Measurements from ENCODE around the gene PRCP. TPM values are rescaled to one million over a fixed set of nuclear protein-coding genes. Genes with fewer than 3 reads are reported as not detected.

PRCP gene
- total RNA-seq, 1 experiment from 2014 or later: 53.9 TPM

DNA sequence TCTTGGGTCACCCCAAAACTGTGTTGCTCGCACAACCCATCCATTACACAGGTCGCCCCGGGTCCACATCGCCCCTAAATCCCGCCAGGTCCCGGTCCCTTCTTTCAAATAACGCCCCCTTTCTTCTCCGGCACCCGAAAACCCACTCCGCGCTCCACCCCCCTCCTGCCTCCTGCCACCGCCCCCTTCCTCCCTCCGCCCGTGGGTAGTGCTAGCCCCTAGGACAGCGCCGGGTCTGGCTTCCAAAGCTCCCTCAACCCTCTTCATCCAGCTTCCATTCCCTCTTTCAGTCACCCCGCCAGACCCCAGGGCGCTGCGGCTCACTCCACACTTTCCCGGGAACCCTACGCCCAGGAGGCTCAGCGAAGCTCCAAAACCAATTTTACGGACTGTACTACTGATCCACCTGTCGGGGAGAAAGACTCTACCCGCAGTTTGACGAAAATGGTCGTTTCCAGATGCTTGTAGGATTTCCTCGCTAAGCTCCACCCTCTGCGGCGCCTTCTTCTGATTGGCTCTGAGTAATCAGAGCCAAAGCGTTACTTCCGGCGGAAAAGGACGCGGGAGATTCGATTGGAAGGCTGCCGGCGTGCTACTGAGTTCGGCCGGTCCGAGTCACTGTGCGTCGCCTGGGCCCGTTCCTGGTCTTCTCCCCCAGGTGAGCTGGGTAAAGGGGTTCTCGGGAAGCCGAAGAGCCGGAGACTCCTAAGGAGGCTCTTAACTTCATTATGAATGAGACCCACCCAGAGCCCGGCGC is 1.1 kb upstream of the PRCP start, which contains the start of gene DDIAS:
TSS of gene DDIAS (plus strand) at position 572 of the 757 bp plus-strand sequence. CDS start 13,003 bp downstream, outside the sequence.
- ChIA-PET POLR2A (interaction anchor here (0.5 to 3.8 kb wide), 10 partner anchors 12 to 385 kb away, joined by 3 to 46 read pairs (median 6); partner anchors contain the start of genes CCDC90B, FAM181B, PCF11 and RAB30), CTCF (interaction anchor here (0.7 to 3.7 kb wide), 13 partner anchors 23 to 935 kb away, joined by 3 to 85 read pairs (median 4); partner anchors contain the start of genes FAM181B and PCF11)
- Mint-ChIP-seq H3K27me3 (ENCODE audit: low read depth) (no peaks in the 10 kb centered on the region; the same call in 1 of the 2 replicates), H3K27ac (peak within 1 kb of the TSS; percentile 100), H3K36me3 (no peaks in the 10 kb centered on the region), H3K4me1 (peaks cover 26% of the 10 kb centered on the region), H3K4me3 (peak within 1 kb of the TSS; percentile 100), H3K9me3 (no peaks in the 10 kb centered on the region)
- ATAC-seq: peak; percentile 69
- DNase-seq (ENCODE audit: low spot score): peak; percentile 96
- TF ChIP-seq PRRX2 (CRISPR knock-in tag; IDR thresholded peaks at IDR 0.05) (no peak), SMAD4 (CRISPR knock-in tag; IDR thresholded peaks at IDR 0.05) (no peak), FOXJ3 (CRISPR knock-in tag; IDR thresholded peaks at IDR 0.05; ENCODE audit: borderline replicate concordance) (no peak), MYBL2 (CRISPR knock-in tag; IDR thresholded peaks at IDR 0.05) (0 out of 2 replicates have a peak, but pooled peaks have one; percentile 59), RELA (CRISPR knock-in tag; IDR thresholded peaks at IDR 0.05; ENCODE audit: borderline replicate concordance) (no peak), OVOL2 (CRISPR knock-in tag; IDR thresholded peaks at IDR 0.05; ENCODE audit: borderline replicate concordance) (no peak), ZNF416 (CRISPR knock-in tag; IDR thresholded peaks at IDR 0.05) (no peak), TCF7 (CRISPR knock-in tag; IDR thresholded peaks at IDR 0.05; ENCODE audit: low read depth) (no peak), MXD4 (CRISPR knock-in tag; IDR thresholded peaks at IDR 0.05; ENCODE audit: borderline replicate concordance) (no peak), ZNF671 (CRISPR knock-in tag; IDR thresholded peaks at IDR 0.05) (no peak), NFYB (CRISPR knock-in tag; conservative IDR thresholded peaks at IDR 0.05; ENCODE audit: low read depth) (peak; percentile 69), TP53 (CRISPR knock-in tag; IDR thresholded peaks at IDR 0.05) (no peak)
- TF ChIP-seq, protein P1, sequence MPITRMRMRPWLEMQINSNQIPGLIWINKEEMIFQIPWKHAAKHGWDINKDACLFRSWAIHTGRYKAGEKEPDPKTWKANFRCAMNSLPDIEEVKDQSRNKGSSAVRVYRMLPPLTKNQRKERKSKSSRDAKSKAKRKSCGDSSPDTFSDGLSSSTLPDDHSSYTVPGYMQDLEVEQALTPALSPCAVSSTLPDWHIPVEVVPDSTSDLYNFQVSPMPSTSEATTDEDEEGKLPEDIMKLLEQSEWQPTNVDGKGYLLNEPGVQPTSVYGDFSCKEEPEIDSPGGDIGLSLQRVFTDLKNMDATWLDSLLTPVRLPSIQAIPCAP (CRISPR knock-in tag; IDR thresholded peaks at IDR 0.05): no peak
- TF ChIP-seq, protein P2, sequence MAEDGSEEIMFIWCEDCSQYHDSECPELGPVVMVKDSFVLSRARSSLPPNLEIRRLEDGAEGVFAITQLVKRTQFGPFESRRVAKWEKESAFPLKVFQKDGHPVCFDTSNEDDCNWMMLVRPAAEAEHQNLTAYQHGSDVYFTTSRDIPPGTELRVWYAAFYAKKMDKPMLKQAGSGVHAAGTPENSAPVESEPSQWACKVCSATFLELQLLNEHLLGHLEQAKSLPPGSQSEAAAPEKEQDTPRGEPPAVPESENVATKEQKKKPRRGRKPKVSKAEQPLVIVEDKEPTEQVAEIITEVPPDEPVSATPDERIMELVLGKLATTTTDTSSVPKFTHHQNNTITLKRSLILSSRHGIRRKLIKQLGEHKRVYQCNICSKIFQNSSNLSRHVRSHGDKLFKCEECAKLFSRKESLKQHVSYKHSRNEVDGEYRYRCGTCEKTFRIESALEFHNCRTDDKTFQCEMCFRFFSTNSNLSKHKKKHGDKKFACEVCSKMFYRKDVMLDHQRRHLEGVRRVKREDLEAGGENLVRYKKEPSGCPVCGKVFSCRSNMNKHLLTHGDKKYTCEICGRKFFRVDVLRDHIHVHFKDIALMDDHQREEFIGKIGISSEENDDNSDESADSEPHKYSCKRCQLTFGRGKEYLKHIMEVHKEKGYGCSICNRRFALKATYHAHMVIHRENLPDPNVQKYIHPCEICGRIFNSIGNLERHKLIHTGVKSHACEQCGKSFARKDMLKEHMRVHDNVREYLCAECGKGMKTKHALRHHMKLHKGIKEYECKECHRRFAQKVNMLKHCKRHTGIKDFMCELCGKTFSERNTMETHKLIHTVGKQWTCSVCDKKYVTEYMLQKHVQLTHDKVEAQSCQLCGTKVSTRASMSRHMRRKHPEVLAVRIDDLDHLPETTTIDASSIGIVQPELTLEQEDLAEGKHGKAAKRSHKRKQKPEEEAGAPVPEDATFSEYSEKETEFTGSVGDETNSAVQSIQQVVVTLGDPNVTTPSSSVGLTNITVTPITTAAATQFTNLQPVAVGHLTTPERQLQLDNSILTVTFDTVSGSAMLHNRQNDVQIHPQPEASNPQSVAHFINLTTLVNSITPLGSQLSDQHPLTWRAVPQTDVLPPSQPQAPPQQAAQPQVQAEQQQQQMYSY (CRISPR knock-in tag; IDR thresholded peaks at IDR 0.05): peak; percentile 87
- TF ChIP-seq, protein P3, sequence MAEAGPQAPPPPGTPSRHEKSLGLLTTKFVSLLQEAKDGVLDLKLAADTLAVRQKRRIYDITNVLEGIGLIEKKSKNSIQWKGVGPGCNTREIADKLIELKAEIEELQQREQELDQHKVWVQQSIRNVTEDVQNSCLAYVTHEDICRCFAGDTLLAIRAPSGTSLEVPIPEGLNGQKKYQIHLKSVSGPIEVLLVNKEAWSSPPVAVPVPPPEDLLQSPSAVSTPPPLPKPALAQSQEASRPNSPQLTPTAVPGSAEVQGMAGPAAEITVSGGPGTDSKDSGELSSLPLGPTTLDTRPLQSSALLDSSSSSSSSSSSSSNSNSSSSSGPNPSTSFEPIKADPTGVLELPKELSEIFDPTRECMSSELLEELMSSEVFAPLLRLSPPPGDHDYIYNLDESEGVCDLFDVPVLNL (CRISPR knock-in tag; IDR thresholded peaks at IDR 0.05; ENCODE audit: borderline replicate concordance, low read depth): peak; percentile 97
- TF ChIP-seq, protein P4, sequence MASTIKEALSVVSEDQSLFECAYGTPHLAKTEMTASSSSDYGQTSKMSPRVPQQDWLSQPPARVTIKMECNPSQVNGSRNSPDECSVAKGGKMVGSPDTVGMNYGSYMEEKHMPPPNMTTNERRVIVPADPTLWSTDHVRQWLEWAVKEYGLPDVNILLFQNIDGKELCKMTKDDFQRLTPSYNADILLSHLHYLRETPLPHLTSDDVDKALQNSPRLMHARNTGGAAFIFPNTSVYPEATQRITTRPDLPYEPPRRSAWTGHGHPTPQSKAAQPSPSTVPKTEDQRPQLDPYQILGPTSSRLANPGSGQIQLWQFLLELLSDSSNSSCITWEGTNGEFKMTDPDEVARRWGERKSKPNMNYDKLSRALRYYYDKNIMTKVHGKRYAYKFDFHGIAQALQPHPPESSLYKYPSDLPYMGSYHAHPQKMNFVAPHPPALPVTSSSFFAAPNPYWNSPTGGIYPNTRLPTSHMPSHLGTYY (CRISPR knock-in tag; IDR thresholded peaks at IDR 0.05): no peak; the same call in 1 of the 2 replicates
- TF ChIP-seq, protein P5, sequence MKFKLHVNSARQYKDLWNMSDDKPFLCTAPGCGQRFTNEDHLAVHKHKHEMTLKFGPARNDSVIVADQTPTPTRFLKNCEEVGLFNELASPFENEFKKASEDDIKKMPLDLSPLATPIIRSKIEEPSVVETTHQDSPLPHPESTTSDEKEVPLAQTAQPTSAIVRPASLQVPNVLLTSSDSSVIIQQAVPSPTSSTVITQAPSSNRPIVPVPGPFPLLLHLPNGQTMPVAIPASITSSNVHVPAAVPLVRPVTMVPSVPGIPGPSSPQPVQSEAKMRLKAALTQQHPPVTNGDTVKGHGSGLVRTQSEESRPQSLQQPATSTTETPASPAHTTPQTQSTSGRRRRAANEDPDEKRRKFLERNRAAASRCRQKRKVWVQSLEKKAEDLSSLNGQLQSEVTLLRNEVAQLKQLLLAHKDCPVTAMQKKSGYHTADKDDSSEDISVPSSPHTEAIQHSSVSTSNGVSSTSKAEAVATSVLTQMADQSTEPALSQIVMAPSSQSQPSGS (CRISPR knock-in tag; IDR thresholded peaks at IDR 0.05; ENCODE audit: borderline replicate concordance, low read depth): no peak
- TF ChIP-seq, protein P6, sequence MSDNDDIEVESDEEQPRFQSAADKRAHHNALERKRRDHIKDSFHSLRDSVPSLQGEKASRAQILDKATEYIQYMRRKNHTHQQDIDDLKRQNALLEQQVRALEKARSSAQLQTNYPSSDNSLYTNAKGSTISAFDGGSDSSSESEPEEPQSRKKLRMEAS (CRISPR knock-in tag; IDR thresholded peaks at IDR 0.05): peak; percentile 52
- TF ChIP-seq, protein P7, sequence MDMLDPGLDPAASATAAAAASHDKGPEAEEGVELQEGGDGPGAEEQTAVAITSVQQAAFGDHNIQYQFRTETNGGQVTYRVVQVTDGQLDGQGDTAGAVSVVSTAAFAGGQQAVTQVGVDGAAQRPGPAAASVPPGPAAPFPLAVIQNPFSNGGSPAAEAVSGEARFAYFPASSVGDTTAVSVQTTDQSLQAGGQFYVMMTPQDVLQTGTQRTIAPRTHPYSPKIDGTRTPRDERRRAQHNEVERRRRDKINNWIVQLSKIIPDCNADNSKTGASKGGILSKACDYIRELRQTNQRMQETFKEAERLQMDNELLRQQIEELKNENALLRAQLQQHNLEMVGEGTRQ (CRISPR knock-in tag; IDR thresholded peaks at IDR 0.05): no peak
- TF ChIP-seq, protein P8, sequence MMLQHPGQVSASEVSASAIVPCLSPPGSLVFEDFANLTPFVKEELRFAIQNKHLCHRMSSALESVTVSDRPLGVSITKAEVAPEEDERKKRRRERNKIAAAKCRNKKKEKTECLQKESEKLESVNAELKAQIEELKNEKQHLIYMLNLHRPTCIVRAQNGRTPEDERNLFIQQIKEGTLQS (CRISPR knock-in tag; conservative IDR thresholded peaks at IDR 0.05): no peak
- TF ChIP-seq, protein P9, sequence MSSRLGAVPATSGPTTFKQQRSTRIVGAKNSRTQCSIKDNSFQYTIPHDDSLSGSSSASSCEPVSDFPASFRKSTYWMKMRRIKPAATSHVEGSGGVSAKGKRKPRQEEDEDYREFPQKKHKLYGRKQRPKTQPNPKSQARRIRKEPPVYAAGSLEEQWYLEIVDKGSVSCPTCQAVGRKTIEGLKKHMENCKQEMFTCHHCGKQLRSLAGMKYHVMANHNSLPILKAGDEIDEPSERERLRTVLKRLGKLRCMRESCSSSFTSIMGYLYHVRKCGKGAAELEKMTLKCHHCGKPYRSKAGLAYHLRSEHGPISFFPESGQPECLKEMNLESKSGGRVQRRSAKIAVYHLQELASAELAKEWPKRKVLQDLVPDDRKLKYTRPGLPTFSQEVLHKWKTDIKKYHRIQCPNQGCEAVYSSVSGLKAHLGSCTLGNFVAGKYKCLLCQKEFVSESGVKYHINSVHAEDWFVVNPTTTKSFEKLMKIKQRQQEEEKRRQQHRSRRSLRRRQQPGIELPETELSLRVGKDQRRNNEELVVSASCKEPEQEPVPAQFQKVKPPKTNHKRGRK (CRISPR knock-in tag; IDR thresholded peaks at IDR 0.05; ENCODE audit: borderline replicate concordance): no peak
- TF ChIP-seq, protein P10, sequence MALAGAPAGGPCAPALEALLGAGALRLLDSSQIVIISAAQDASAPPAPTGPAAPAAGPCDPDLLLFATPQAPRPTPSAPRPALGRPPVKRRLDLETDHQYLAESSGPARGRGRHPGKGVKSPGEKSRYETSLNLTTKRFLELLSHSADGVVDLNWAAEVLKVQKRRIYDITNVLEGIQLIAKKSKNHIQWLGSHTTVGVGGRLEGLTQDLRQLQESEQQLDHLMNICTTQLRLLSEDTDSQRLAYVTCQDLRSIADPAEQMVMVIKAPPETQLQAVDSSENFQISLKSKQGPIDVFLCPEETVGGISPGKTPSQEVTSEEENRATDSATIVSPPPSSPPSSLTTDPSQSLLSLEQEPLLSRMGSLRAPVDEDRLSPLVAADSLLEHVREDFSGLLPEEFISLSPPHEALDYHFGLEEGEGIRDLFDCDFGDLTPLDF (CRISPR knock-in tag; IDR thresholded peaks at IDR 0.05): no peak
